ENCODE data around the gene RAI14. TPM values are rescaled to one million over a fixed set of nuclear protein-coding genes. Genes with fewer than 3 reads are reported as not detected.

RAI14 gene
- total and polyA plus RNA-seq, 3 donors from 2014 or later = 34.3 to 54.6 (median 49.6) TPM

Other genes with a start within 250 kb of the RAI14 start
- 10 to 100 TPM; 16.9 to 28.2 TPM for gene TTC23L, start 182.8 kb downstream of the RAI14 start, total RNA-seq
- gene TTC23L, start 182.8 kb downstream of the RAI14 start, polyA plus RNA-seq (ENCODE audit: insufficient read depth, low read depth, low replicate concordance) = 60.6 TPM

Measured in testis (tissue), 3 donors.